OCI-LY1 (cell line): ENCODE measurements around the gene LRMDA.

Experiments used
- H2AFZ ChIP-seq: fragments of 200-600 bp; sonication (generic), shearing (Covaris generic); 2 replicates; pipeline ENCODE4 v1.6.0; 2014; ENCODE audit warnings: antibody characterized with exemption, mild to moderate bottlenecking, low read length
- H3F3A ChIP-seq: fragments of 200-600 bp; sonication (generic), shearing (Covaris generic); 2 replicates; pipeline ENCODE4 v1.6.0; 2014; ENCODE audit warnings: mild to moderate bottlenecking, antibody characterized with exemption, low read length, moderate library complexity; ENCODE audit not compliant: insufficient read depth
- H3K27ac ChIP-seq: fragments of 200-600 bp; sonication (generic); 2 replicates; pipeline ENCODE4 v1.5.1; 2014; ENCODE audit warnings: low read length, mixed run types, mild to moderate bottlenecking, low read depth; ENCODE audit not compliant: poor library complexity, severe bottlenecking
- H3K27me3 ChIP-seq: fragments of 200-600 bp; sonication (generic); 2 replicates; pipeline ENCODE4 v1.6.0; 2014; ENCODE audit warnings: antibody characterized with exemption, mild to moderate bottlenecking, low read length, moderate library complexity; ENCODE audit not compliant: insufficient read depth
- H3K36me3 ChIP-seq: fragments of 200-600 bp; sonication (generic); 2 replicates; pipeline ENCODE4 v1.6.1; 2014; ENCODE audit warnings: mild to moderate bottlenecking, antibody characterized with exemption, low read length, moderate library complexity, mixed read lengths; ENCODE audit not compliant: insufficient read depth
- H3K4me1 ChIP-seq: fragments of 200-600 bp; sonication (generic); 2 replicates; pipeline ENCODE4 v1.5.1; 2014; ENCODE audit warnings: mild to moderate bottlenecking, low read length, moderate library complexity; ENCODE audit not compliant: insufficient read depth, severe bottlenecking
- H3K4me2 ChIP-seq: fragments of 200-600 bp; sonication (generic), shearing (Covaris generic); 2 replicates; pipeline ENCODE4 v1.6.1; 2014; ENCODE audit warnings: low read length
- H3K4me3 ChIP-seq: fragments of 200-600 bp; sonication (generic); 2 replicates; pipeline ENCODE4 v1.5.1; 2014; ENCODE audit warnings: low read length, low read depth, mild to moderate bottlenecking, mixed read lengths; ENCODE audit not compliant: poor library complexity, severe bottlenecking
- H3K79me2 ChIP-seq: fragments of 200-600 bp; shearing (Covaris generic); 2 replicates; pipeline ENCODE4 v1.6.1; 2016; ENCODE audit warnings: mixed run types, low read length, mixed read lengths; ENCODE audit not compliant: insufficient read depth
- H3K9ac ChIP-seq: fragments of 200-600 bp; sonication (generic), shearing (Covaris generic); 2 replicates; pipeline ENCODE4 v1.6.1; 2014; ENCODE audit warnings: mild to moderate bottlenecking, low read length, mixed read lengths
- H3K9me2 ChIP-seq: fragments of 200-600 bp; sonication (generic), shearing (Covaris generic); 2 replicates; pipeline ENCODE4 v1.6.1; 2014; ENCODE audit warnings: low read depth, mild to moderate bottlenecking, low read length, mixed read lengths
- H3K9me3 ChIP-seq: fragments of 200-600 bp; shearing (Covaris generic); 2 replicates; pipeline ENCODE4 v1.6.1; 2014; ENCODE audit warnings: low read length, mixed read lengths
- H4K20me1 ChIP-seq: fragments of 200-600 bp; sonication (generic), shearing (Covaris generic); 2 replicates; pipeline ENCODE4 v1.6.0; 2016; ENCODE audit warnings: mild to moderate bottlenecking, low read length; ENCODE audit not compliant: insufficient read depth
- CTCF ChIP-seq: fragments of 200-600 bp; sonication (generic), shearing (Covaris generic); IDR thresholded peaks from 2 replicates; pipeline ENCODE4 v1.5.1; 2017; ENCODE audit warnings: mild to moderate bottlenecking, antibody characterized with exemption, low read length, moderate library complexity, mixed read lengths
- EZH2 ChIP-seq: fragments of 200-600 bp; sonication (generic), shearing (Covaris generic); IDR thresholded peaks from 2 replicates; pipeline ENCODE4 v1.8.0; 2017; ENCODE audit warnings: borderline replicate concordance, mixed run types, mild to moderate bottlenecking, antibody characterized with exemption, low read length, moderate library complexity, mixed read lengths

LRMDA gene

GRCh38 chr10:75672111-75672671 is 240.8 kb downstream of the LRMDA start:
- Histone ChIP-seq H3K36me3 (no peaks in the 10 kb centered on the region), H3F3A (no peaks in the 10 kb centered on the region), H3K4me3 (no peak overlapping the region), H3K79me2 (no peaks in the 10 kb centered on the region), H2AFZ (no peak overlapping the region), H3K4me2 (no peak overlapping the region), H3K9me2 (no peaks in the 10 kb centered on the region), H3K27ac (no peak overlapping the region), H3K9me3 (no peaks in the 10 kb centered on the region), H3K27me3 (no peaks in the 10 kb centered on the region), H4K20me1 (no peaks in the 10 kb centered on the region), H3K9ac (no peak overlapping the region), H3K4me1 (no peaks in the 10 kb centered on the region)
- TF ChIP-seq EZH2: no peak
- TF ChIP-seq CTCF: no peak

- TF ChIP-seq EZH2 (no peak), CTCF (no peak)
- no peaks in the 10 kb centered on the region for H3K9me2 ChIP-seq
- H2AFZ ChIP-seq: no peak overlapping the region
- no peaks in the 10 kb centered on the region for H3K36me3 ChIP-seq
- H3K4me2 ChIP-seq: no peak overlapping the region
- H3K4me3 ChIP-seq: no peak overlapping the region
- no peak overlapping the region for H3K27ac ChIP-seq
- H3K9ac ChIP-seq: no peak overlapping the region
- H3K79me2 ChIP-seq: no peaks in the 10 kb centered on the region
- no peaks in the 10 kb centered on the region for H4K20me1 ChIP-seq
- H3K4me1 ChIP-seq: no peaks in the 10 kb centered on the region
- no peaks in the 10 kb centered on the region for H3K9me3 ChIP-seq
- H3F3A ChIP-seq: no peaks in the 10 kb centered on the region
- no peaks in the 10 kb centered on the region for H3K27me3 ChIP-seq
Measured at GRCh38 chr10:75672842-75673241, 241.4 kb downstream of the LRMDA start.

GRCh38 chr10:75677541-75677940 is 246.1 kb downstream of the LRMDA start:
- Histone ChIP-seq H3K4me3 (no peak overlapping the region), H3K4me1 (no peaks in the 10 kb centered on the region), H3K4me2 (no peak overlapping the region), H3K9ac (no peak overlapping the region), H3K9me3 (no peaks in the 10 kb centered on the region), H2AFZ (no peak overlapping the region), H3K36me3 (no peaks in the 10 kb centered on the region), H3K27ac (no peak overlapping the region), H3K27me3 (no peaks in the 10 kb centered on the region), H3F3A (no peaks in the 10 kb centered on the region), H3K9me2 (no peaks in the 10 kb centered on the region), H3K79me2 (no peaks in the 10 kb centered on the region), H4K20me1 (no peaks in the 10 kb centered on the region)
- no peak for TF ChIP-seq CTCF
- TF ChIP-seq EZH2: no peak
